ENCODE results near the gene PTCH2.

The PTCH2 gene

GRCh38 chr1:44776730-44777068 lies 66.4 kb downstream of the PTCH2 start:
- DNase-seq, result no peak

- no peak for DNase-seq
Measured at GRCh38 chr1:44775930-44776729, 66.9 kb downstream of the PTCH2 start.

GRCh38 chr1:44775078-44775929 lies 67.7 kb downstream of the PTCH2 start, which contains the start of gene RPS8:
Gene RPS8 (plus strand): TSS chr1:44775540. CDS start chr1:44775597, 57 bp downstream.
- peak; percentile 89 for DNase-seq

All from NCI-H226 (cell line).